ENCODE data around the gene CACUL1. TPM values are rescaled to one million over a fixed set of nuclear protein-coding genes. Genes with fewer than 3 reads are reported as not detected.

The CACUL1 gene
- total and polyA plus RNA-seq, 2 experiments from 2014 or later: 37.5 to 48.3 TPM

GRCh38 chr10:118760265-118760664 is 5.5 kb upstream of the CACUL1 start:
- no peaks in the 10 kb centered on the region for H3K36me3 ChIP-seq (replicated peaks; ENCODE audit: insufficient read depth, low read depth)
- H3K4me2 ChIP-seq: peak overlapping the region; percentile 79
- H2AFZ ChIP-seq: peak overlapping the region; percentile 68
- H3K27ac ChIP-seq: peak overlapping the region; percentile 43
- 49% methylated on average over 36 of the region's 36 CpGs for WGBS (ENCODE audit: low lambda C conversion rate, missing lambda C conversion rate)
- peak overlapping the region; percentile 20 for H3K4me3 ChIP-seq
- H4K20me1 ChIP-seq (ENCODE audit: insufficient read depth, poor library complexity, severe bottlenecking): no peaks in the 10 kb centered on the region
- DNase-seq (ENCODE audit: low spot score): peak; percentile 51
- no peaks in the 10 kb centered on the region for H3K9me3 ChIP-seq (ENCODE audit: low read depth)
- no peaks in the 10 kb centered on the region for H3K9me2 ChIP-seq (replicated peaks; ENCODE audit: insufficient read depth)
- H3K79me2 ChIP-seq: no peaks in the 10 kb centered on the region
- no peaks in the 10 kb centered on the region for H3K4me1 ChIP-seq (ENCODE audit: insufficient read depth)
- no peak for TF ChIP-seq EZH2phosphoT487 (IDR thresholded peaks at IDR 0.05; ENCODE audit: low read depth, severe bottlenecking, unreplicated experiment)
- no peak for TF ChIP-seq EZH2 (IDR thresholded peaks at IDR 0.05; ENCODE audit: borderline replicate concordance)
- TF ChIP-seq, protein P1, sequence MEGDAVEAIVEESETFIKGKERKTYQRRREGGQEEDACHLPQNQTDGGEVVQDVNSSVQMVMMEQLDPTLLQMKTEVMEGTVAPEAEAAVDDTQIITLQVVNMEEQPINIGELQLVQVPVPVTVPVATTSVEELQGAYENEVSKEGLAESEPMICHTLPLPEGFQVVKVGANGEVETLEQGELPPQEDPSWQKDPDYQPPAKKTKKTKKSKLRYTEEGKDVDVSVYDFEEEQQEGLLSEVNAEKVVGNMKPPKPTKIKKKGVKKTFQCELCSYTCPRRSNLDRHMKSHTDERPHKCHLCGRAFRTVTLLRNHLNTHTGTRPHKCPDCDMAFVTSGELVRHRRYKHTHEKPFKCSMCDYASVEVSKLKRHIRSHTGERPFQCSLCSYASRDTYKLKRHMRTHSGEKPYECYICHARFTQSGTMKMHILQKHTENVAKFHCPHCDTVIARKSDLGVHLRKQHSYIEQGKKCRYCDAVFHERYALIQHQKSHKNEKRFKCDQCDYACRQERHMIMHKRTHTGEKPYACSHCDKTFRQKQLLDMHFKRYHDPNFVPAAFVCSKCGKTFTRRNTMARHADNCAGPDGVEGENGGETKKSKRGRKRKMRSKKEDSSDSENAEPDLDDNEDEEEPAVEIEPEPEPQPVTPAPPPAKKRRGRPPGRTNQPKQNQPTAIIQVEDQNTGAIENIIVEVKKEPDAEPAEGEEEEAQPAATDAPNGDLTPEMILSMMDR (IDR thresholded peaks at IDR 0.05; ENCODE audit: poor library complexity): no peak
- H3K27me3 ChIP-seq: no peaks in the 10 kb centered on the region

GRCh38 chr10:118758449-118758848 is 3.7 kb upstream of the CACUL1 start:
- WGBS (ENCODE audit: low lambda C conversion rate, missing lambda C conversion rate): 75% methylated on average over 1 of the region's 1 CpG
- no peak overlapping the region for H3K27ac ChIP-seq
- H3K9me2 ChIP-seq (replicated peaks; ENCODE audit: insufficient read depth): no peaks in the 10 kb centered on the region
- no peaks in the 10 kb centered on the region for H3K4me1 ChIP-seq (ENCODE audit: insufficient read depth)
- H4K20me1 ChIP-seq (ENCODE audit: insufficient read depth, poor library complexity, severe bottlenecking): peaks cover 6% of the 10 kb centered on the region
- H3K36me3 ChIP-seq (replicated peaks; ENCODE audit: insufficient read depth, low read depth): no peaks in the 10 kb centered on the region
- peaks cover 10% of the 10 kb centered on the region for H3K79me2 ChIP-seq
- TF ChIP-seq, protein P1 (IDR thresholded peaks at IDR 0.05; ENCODE audit: poor library complexity): no peak
- TF ChIP-seq EZH2phosphoT487 (IDR thresholded peaks at IDR 0.05; ENCODE audit: low read depth, severe bottlenecking, unreplicated experiment) (no peak), EZH2 (IDR thresholded peaks at IDR 0.05; ENCODE audit: borderline replicate concordance) (no peak)
- no peaks in the 10 kb centered on the region for H3K27me3 ChIP-seq
- no peak overlapping the region for H3K4me3 ChIP-seq
- no peak overlapping the region for H2AFZ ChIP-seq
- no peak for DNase-seq (ENCODE audit: low spot score)
- H3K9me3 ChIP-seq (ENCODE audit: low read depth): no peaks in the 10 kb centered on the region
- H3K4me2 ChIP-seq: no peak overlapping the region

GRCh38 chr10:118754229-118754555 is 578 bp downstream of the CACUL1 start:
- Histone ChIP-seq H3K4me3 (peak overlapping the region; percentile 74), H3K36me3 (replicated peaks; ENCODE audit: insufficient read depth, low read depth) (no peaks in the 10 kb centered on the region), H3K4me1 (ENCODE audit: insufficient read depth) (peaks cover 12% of the 10 kb centered on the region), H3K27me3 (no peaks in the 10 kb centered on the region), H3K79me2 (peaks cover 53% of the 10 kb centered on the region), H3K9me2 (replicated peaks; ENCODE audit: insufficient read depth) (no peaks in the 10 kb centered on the region), H3K9me3 (ENCODE audit: low read depth) (no peaks in the 10 kb centered on the region), H4K20me1 (ENCODE audit: insufficient read depth, poor library complexity, severe bottlenecking) (peaks cover 45% of the 10 kb centered on the region), H3K4me2 (peak overlapping the region; percentile 76), H2AFZ (peak overlapping the region; percentile 30), H3K27ac (peak overlapping the region; percentile 93)
- TF ChIP-seq, protein P1 (IDR thresholded peaks at IDR 0.05; ENCODE audit: poor library complexity): no peak
- TF ChIP-seq EZH2phosphoT487 (IDR thresholded peaks at IDR 0.05; ENCODE audit: low read depth, severe bottlenecking, unreplicated experiment) (no peak), EZH2 (IDR thresholded peaks at IDR 0.05; ENCODE audit: borderline replicate concordance) (no peak)
- DNase-seq (ENCODE audit: low spot score): peak; percentile 72
- WGBS (ENCODE audit: low lambda C conversion rate, missing lambda C conversion rate): 0% methylated on average over 8 of the region's 22 CpGs

All from hepatocyte (in vitro differentiated cells).